ENCODE measurements around the gene YJU2.
"Not testable (repeated sequence)": the region's sequence is repeated elsewhere in the genome, so short reads cannot be mapped to it uniquely, and the experiment has no call there.

Gene YJU2

DNA sequence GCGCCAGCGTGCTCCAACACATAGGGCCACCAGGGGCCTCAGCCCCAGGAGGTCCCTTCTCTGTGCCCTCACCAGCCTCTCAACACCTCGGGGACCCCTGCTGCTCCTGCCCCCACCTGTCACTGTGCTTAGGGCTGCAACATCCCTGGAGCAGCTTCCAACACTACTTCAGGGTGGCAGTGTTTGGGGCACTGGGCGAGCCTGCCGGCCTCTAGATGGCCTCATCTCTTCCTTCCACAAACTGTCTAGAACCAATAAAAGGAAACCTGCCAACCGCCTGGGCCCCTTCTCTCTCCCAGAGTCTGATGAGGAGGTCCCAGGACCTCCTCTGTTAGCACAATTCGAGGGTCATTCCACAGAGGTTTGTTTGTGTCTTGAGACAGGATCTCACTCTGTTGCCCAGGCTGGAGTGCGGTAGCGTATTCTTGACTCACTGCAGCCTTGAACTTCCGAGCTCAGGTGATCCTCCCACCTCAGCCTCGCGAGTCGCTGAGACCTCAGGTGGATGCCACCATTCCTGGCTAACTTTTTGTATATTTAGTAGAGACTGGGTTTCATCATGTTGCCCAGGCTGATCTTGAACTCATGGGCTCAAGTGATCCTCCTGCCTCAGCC is 22.0 kb downstream of the YJU2 start:
- no peak for DNase-seq

DNA sequence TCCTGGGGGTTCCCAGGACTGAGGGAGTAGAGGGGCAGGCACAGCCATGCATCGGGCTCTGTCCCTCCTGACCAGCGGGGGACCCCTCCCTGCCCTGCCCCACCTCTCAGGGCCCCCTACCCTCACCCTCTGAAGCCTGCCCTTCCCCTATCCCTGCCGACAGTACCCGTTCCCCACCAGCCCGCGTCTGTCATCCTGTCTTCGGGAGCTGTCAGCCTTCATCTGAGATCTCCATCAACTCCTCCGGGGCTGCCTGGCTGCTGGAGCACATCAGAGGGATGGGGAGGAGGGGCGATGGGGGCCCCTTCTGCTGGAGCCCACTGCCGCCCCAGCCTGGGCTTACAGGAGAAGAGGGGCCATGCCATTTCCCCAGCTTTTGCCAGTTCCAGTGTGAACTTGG is 26.0 kb downstream of the YJU2 start:
- DNase-seq: no peak

DNA sequence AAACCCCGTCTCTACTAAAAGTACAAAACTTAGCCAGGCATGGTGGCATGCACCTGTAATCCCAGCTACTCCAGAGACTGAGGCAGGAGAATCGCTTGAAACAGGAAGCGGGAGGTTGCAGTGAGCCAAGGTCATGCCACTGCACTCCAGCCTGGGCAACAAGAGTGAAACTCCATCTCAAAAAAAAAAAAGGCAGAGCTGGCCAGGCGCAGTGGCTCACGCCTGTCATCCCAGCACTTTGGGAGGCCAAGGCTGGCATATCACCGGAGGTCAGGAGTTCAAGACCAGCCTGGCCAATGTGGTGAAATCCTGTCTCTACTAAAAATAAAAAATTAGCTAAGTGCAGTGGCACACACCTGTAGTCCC is 27.4 kb downstream of the YJU2 start:
- DNase-seq: not testable (repeated sequence)

DNA sequence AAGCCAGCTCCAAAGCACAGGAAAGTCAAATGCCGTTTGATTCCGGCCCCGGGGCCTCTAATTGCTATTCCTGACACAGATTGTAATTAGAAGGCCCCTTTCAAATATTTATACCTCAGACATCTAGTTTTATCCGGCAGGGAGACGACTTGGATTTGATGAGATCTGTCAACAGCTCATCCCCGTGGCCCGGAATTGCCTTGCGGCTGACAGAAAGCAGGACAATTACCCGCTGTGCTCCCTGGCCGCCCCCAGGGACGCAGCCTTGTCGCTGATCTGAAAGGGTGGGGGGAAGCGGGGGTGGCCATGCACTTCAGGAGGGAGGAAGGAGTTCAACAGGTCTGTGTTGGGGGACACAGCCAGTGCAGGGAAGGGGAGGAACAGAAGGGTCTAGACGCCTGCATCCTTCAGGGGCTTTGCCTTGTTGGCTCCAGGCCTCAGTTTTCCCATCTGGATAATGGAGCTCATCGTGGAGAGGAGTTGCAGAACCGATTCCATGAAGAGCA is 30.4 kb downstream of the YJU2 start:
- DNase-seq: no peak

DNA sequence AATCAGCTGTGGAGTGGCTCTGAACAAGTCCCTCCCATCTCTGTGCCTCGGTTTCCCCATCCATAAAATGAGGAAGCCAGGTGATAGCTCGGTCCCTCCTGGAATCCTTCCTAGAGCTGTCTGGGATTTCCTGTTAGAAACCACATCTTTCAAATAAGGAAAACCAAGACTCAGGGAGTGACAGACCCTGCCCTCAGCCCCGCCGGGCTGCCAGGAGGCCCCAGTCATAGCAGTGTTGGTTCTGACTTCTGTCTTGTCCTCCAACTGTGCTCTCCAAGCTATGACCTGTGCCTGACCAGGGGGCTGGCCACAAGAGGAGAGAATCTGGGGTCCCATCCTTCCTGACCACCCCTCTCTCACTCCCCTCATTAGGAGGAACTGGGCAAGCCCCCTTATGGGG is 31.1 kb downstream of the YJU2 start:
- no peak for DNase-seq

DNA sequence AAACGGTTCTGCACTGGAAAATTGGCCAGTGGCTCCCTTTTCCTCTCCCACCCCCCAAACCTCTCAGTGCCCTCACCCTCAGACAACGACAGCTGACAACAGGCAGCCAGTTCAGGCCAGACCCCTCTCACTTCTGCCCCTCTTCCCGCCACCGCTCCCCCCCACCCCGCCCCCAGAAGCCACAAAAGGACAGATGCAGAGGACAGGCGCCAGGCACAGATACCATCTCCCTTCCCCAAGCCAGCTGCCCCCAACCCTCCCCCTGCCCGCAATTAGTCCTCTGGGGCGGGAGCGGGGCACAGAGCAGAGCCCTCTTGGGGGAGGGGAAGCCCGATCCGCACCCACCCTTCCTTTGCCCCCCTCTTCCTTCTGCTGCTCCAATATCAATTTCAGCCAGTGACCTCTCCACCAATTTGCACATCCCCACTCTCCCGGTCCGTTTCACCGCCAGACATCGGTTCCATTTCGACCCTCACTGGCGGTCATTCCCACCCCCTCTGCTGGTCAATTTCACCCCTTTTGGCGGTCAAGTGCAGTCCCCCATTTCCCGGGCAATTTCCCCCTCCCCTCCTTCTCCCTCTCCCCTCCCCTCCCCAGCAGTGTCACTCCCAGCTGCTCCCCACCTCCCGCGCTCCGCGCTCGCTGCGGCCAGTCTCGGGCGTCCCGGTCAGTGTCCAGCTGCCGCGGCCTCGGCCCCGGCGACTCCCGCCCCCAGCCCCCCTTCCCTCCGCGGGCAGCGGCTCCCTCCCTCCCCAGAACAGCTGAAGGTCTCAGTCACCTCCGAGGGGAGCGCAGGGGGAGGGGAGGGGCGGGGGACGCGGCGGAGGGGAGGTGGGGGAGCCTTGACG is 31.8 kb downstream of the YJU2 start, which contains the start of gene SHD:
SHD (plus strand) TSS at position 848 of the 848 bp plus-strand sequence. CDS start 798 bp downstream, outside the sequence.
- DNase-seq: no peak

DNA sequence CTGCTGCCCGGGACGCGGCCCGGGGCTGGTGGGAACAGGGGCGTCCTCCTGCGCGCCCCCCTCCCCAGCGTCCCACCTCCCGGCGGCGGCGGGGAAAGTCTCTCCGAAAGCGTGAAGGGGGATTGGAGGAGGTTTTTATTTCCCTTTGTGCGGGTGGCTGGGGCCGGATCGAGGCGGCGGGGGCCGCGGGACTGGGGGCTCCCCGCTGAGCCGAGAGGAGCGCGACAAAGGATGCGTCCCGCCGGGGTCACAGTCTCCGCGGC is 32.3 kb downstream of the YJU2 start:
- no peak for DNase-seq

DNA sequence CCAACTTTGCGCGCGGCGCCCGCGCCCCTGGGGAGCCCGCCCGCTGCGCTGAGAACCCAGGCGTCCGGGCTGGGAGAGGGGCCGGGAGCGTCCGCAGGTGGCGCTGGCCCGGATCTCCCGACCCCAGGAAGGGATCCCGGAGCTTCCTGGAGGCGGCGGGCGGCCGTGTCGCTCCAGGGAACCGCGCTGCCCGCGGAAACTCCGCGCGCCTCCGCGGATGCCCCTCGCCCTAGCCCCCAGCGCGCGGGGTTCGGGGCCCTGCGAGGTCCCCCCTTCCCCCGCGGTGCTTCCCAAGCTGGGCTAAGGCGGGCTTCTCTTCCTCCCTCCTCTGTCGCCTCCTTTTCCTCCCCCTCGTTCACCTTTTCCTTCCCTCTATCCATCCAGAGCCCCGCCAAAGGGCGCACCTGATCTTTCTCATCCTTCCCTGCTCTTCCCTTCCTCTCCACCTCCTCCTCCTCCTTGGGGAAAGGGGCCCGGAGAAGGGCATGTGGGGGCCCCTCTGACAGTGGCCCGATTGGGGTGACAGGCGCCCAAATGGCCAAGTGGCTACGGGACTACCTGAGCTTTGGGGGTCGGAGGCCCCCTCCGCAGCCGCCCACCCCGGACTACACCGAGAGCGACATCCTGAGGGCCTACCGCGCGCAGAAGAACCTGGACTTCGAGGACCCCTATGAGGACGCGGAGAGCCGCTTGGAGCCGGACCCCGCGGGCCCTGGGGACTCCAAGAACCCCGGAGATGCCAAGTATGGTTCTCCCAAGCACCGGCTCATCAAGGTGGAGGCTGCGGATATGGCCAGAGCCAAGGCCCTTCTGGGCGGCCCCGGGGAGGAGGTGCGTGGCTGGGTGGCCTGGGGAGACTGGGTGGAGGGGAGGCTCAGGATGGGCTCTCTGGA is 32.9 kb downstream of the YJU2 start:
- DNase-seq: no peak

DNA sequence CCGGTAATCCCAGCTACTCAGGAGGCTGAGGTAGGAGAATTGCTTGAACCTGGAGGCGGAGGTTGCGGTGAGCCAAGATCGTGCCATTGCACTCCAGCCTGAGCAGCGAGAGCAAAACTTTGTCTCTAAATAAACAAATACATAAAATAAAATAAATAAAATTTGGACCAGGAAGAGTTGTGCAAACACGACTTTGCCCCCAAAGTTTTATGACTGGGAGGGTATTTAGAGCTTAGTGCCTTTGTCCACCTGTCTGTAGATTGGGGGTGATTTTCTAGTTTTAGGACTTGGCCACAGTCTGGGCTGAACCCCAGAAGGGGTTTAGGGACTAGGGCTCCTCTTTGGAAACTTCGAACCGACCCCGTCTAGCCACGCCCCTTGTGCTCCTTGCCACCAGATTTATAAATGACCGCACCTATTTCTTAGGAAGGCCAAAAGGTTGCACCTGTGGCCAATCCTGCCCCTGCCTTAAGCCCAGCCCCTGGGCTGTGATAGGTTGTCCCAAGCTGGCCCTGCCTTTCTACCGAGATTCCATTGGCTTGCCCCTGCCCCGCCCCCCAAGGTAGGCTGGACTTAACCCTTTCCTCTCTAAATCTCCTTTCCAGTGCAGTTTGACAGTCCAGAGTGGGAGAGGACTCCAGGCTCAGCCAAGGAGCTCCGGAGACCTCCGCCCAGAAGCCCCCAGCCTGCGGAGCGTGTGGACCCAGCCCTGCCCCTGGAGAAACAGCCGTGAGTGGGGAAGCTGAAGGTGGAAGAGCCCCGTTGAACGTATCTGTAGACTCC is 37.5 kb downstream of the YJU2 start:
- peak; percentile 52 for DNase-seq

DNA sequence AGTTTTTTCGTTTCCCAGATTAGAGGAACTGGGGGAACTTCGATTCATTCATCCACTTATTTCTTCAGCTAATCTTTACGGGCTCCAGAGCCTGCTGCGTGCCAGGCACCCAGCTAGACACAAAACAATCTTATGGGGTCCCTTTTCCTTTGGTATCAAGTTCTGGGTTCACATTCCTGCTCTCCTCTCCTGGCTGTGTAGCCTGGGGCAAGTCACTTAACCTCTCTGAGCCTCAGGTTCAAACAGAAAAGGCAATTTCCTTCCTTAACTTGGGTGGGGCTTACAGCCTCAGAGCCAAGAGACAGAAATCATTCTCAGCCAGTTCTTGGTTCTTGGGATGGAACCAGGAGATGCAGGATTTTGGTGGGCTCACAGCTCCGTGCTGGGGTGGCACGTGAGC is 38.1 kb downstream of the YJU2 start:
- DNase-seq: no peak

DNA sequence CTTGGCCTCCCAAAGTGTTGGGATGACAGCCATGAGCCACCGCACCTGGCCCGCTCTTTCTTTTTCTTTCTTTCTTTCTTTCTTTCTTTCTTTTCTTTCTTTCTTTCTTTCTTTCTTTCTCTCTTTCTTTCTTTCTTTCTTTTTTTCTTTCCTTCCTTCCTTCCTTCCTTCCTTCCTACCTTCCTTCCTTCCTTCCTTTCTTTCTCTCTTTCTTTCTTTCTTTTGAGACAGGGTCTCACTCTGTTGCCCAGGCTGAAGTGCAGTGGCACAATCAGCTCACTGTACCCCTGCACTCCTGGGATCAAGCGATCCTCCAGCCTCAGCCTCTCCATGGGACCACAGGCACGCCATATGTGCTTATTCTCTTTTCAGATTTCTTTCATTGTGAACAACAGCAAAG is 39.3 kb downstream of the YJU2 start:
- not testable (repeated sequence) for DNase-seq

DNA sequence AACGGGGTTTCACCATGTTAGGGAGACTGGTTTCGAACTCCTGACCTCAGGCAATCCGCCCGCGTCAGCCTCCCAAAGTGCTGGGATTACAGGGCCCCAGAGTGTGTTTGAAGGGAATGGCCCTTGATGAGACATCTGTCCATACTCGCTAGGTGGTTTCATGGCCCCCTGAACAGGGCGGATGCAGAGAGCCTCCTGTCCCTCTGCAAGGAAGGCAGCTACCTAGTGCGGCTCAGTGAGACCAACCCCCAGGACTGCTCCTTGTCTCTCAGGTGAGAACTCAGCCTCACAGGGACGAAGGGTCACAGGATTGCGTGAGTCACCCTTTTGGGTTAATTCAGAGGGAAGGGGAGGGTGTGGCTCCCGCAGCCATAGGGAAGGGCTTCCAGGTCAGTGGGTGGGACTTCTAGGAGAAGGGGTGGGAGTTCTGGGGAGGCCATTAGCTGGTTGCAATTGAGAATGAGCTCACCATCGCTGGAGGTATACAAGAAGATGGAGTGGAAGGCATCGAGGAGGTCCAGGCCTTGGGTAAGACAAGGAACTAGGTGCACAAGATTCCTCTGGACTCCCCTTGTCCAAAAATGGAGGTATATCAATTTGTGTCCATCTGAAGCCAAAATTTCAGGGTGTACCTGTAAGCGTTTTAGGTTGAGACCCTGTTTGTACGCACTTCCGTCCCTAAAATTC is 41.4 kb downstream of the YJU2 start:
- no peak for DNase-seq

DNA sequence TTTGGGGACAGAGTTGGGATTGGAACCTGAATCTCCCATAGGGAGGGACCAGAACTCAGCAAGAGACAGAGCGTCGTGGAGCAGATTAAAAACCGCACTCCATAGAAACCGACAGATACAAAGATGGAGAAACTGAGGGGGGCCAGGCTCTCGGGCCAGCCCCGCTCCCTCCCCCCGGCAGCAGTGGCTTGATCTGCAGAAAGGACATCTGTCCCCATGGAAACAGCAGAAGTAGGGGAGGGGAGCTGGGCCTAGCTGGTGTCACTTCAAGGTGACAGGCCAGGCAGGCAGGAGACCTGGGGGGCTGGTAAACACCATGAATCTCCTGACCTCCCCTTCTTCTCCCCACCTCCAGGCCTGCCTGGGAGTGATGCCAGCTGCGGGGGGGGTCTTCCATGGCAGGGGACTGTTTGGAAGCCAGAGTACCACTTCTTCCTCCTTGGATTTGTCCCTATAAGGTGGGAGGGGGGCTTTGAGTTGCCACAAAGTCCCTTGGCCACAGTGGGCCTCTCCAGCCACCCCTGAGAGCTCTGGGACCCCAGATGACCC is 44.4 kb downstream of the YJU2 start:
- DNase-seq: no peak

DNA sequence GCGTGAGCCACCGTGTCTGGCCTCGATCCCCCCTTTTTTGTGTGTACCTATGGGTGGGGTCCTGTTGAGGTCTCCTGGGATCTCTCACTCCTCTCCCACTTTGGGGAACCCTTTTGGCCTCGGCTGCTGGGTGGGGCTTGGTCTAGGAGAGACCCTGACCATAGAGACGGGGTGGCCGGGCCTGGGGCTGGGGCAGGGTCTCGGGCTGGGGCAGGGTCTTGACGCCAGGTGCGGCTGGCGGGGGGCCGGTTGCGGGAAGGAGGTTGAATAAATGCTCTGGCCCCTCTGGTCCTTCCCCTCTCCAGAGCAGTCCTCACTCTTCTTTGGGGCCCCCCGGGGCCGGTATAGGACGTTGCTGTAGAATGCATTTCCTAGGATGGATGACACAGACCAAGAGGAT is 45.6 kb downstream of the YJU2 start:
- DNase-seq: no peak

DNA sequence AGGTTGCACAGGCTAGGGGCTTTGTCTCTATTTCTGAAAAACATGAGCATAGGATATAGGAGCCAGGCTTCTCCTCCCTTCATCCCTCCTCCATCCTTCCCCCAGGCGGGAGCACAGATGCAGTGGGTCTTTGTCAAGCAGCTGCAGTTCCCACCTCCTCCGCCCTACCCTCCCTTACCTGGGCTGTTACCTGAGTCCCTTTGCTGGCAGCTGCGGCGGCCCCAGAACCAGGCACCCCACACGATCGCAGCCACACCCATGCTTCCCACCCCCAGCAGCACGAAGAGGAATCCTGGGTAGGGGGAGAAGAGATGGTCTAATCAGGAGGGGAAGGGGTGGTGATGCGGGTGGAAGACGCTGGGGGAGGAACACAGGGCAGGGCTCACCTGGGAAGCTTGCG is 47.5 kb downstream of the YJU2 start:
- DNase-seq: no peak

DNA sequence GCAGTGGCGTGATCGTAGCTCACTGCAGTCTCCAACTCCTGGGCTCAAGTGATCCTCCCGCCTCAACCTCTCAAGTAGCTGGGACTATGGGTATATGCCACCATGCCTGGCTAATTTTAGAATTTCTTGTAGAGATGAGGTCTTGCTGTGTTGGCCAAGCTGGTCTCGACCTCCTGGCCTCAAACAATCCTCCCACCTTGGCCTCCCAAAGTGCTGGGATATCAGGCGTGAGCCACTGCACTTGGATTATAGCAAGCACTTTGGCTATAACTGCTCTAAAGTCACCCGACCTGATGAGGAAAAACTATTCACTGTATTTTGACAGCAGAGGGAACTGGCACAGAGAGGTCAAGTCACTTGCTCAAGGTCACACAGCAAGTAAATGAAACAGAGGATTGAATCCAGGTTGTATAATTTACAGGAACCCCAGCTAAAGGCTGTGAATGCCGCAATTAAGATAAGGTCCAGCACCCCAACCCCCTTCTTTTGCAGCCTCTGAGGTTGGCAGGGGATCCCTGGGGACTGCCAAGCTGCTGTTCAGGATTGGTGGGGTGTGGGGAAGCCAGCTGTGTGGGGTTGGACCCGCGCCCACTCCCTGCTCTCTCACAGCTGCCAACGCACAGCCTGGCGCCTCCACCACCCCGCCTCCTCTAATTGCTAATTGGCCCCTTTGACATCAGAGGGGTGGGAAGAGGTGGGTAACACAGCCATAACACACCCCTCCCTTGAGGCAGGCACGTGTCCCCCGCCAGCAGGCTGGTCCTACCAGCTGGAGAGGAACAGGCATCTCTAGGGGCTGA is 49.3 kb downstream of the YJU2 start:
- DNase-seq: no peak

DNA sequence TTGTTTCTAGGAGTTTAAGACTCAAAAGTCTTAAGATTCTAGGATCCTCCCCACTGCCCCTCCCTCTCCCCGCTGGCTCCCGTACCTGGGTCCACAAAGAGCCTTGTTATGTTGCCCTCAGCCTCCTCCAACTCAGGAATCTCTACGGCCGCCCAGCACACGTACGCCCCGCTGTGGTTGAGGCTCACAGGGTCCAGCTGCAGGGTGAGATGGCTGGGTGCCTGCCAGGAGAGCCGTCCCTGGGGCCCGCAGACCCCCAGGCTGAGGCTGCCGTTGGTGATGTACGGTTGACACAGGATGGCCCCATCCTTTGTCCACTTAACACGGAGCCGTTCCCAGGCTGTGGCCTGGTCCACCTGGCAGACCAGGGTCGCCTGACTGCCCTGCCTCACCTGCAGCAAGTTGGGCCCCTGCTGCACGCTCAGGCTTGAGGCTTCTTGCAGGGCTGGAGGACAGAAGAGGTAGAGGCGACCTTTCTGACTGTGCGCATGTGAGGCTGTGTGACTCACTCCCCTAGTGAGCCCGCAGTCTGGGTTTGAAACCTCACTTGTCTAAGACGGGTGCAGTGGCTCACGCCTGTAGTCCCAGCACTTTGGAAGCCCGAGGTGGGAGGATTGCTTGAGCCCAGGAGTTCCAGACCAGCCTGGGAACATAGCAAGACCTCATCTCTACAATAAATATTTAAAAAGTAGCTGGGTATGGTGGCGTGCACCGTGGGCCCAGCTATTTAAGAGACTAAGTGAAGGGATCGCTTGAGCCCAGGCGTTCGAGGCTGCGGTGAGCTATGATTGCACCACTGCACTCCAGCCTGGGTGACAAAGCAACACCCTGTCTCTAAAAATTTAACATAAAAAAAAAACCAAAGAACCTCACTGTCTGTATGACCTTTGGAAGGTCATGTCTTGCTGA is 51.3 kb downstream of the YJU2 start:
- peak; percentile 68 for DNase-seq

DNA sequence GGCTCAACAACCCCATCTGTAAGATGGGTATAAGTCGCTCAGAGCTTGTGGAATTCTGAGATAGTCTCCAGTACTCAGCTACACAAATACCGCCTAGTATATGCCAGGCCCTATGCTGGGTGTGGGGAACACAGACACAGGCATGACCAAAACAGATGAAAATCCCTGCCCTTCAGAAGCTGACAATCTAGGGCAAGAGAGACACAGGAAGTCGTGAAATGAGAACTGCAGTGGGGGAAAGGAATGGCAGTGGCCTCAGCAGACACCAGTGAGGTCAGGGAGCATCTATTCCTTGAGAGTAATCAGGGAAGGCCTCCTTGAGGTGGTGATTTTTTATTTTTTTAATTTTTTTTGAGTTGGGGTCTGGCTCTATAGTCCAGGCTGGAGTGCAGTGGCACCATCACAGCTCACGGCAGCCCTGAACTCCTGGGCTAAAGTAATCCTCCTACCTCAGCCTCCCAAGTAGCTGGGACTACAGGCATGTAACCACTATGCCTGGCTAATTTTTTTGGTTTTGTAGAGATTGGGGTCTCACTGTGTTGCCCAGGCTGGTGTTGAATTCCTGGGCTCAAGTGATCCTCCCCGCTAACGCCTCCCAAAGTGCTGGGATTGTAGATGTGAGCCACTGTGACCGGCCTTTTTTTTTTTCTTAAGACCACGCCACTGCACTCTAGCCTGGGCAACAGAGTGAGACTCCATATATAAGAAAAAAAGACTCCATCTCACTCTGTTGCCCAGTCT is 52.1 kb downstream of the YJU2 start:
- DNase-seq: no peak

DNA sequence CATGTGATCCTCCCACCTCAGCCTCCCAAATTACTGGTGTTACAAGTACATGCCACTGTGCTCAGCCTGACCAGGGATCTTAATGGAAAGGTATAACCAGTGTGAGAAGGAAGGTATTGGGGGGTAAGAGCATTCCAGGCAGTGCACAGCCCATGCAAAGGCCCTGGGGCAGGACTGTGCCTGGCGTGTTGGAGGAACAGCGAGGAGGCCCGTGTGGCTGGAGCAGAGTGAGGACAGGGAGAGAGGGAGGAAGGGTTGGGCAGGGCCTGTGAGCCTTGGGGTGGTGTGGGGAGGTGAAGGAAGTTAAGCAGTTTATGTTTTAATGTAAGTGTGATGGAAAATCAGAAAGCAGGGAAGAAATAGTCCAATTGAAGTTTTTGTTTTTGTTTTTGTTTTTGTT is 53.7 kb downstream of the YJU2 start:
- no peak for DNase-seq

Data from activated CD4-positive, alpha-beta T cell treated with anti-CD3 and anti-CD28 coated beads for 48 hours (primary cell).